ENCODE data around the gene ABCD1. TPM values are rescaled to one million over a fixed set of nuclear protein-coding genes. Genes with fewer than 3 reads are reported as not detected.
"Not testable (repeated sequence)": the region's sequence is repeated elsewhere in the genome, so short reads cannot be mapped to it uniquely, and the experiment has no call there.

The ABCD1 gene
- total and polyA plus RNA-seq, 4 donors, result 4.0 to 10.8 (median 7.6) TPM

GRCh38 chrX:153740631-153741222 lies 16.1 kb downstream of the ABCD1 start:
- WGBS, result 94% methylated on average over 16 of the region's 16 CpGs
- no peak for DNase-seq (ENCODE audit: low spot score)
- Histone ChIP-seq H3K4me1 (ENCODE audit: control insufficient read depth in 4 of 4, insufficient read depth in 4 of 4, low read length in 3 of 4) (no peaks in the 10 kb centered on the region), H3K9ac (ENCODE audit: low read depth in 1 of 2, low read length in 2 of 2) (no peak overlapping the region), H3K9me3 (ENCODE audit: control insufficient read depth in 4 of 4, low read length in 3 of 4) (no peaks in the 10 kb centered on the region), H3K36me3 (ENCODE audit: control insufficient read depth in 4 of 4, insufficient read depth in 3 of 4, low read depth in 1 of 4, low read length in 3 of 4) (peaks cover 0 to 8% (median 2%) of the 10 kb centered on the region in 4 donors), H3K4me3 (ENCODE audit: low read depth in 1 of 3, low read length in 3 of 3) (no peak overlapping the region), H3K27me3 (ENCODE audit: control insufficient read depth in 4 of 4, insufficient read depth in 4 of 4, low read length in 3 of 4) (no peaks in the 10 kb centered on the region), H3K27ac (ENCODE audit: low read depth in 1 of 2, low read length in 2 of 2) (no peak overlapping the region)
- TF ChIP-seq JUND (IDR thresholded peaks at IDR 0.05) (no peak), FOXA1 (IDR thresholded peaks at IDR 0.05) (no peak), ZBTB33 (IDR thresholded peaks at IDR 0.05) (no peak), GABPA (IDR thresholded peaks at IDR 0.05 in 1 of 2, conservative IDR thresholded peaks at IDR 0.05 in 1 of 2) (no peak), REST (IDR thresholded peaks at IDR 0.05) (no peak)

GRCh38 chrX:153741446-153741845 lies 16.8 kb downstream of the ABCD1 start:
- TF ChIP-seq NR2F2 (IDR thresholded peaks at IDR 0.05) (no peak), FOXA2 (IDR thresholded peaks at IDR 0.05) (no peak), EGR1 (IDR thresholded peaks at IDR 0.05; ENCODE audit: low read depth in 2 of 2) (no peak), RXRA (IDR thresholded peaks at IDR 0.05) (no peak), MAX (IDR thresholded peaks at IDR 0.05) (no peak), SP1 (IDR thresholded peaks at IDR 0.05) (no peak), HNF4A (conservative IDR thresholded peaks at IDR 0.05) (no peak), RAD21 (IDR thresholded peaks at IDR 0.05) (no peak), ATF3 (IDR thresholded peaks at IDR 0.05) (no peak), JUND (IDR thresholded peaks at IDR 0.05) (no peak)
- 95% methylated on average over 14 of the region's 14 CpGs for WGBS
- Histone ChIP-seq H3K9ac (ENCODE audit: low read depth in 1 of 2, low read length in 2 of 2) (no peak overlapping the region), H3K4me1 (ENCODE audit: control insufficient read depth in 4 of 4, insufficient read depth in 4 of 4, low read length in 3 of 4) (no peaks in the 10 kb centered on the region), H3K9me3 (ENCODE audit: control insufficient read depth in 4 of 4, low read length in 3 of 4) (no peaks in the 10 kb centered on the region), H3K27ac (ENCODE audit: low read depth in 1 of 2, low read length in 2 of 2) (no peak overlapping the region), H3K4me3 (ENCODE audit: low read depth in 1 of 3, low read length in 3 of 3) (no peak overlapping the region), H3K36me3 (ENCODE audit: control insufficient read depth in 4 of 4, insufficient read depth in 3 of 4, low read depth in 1 of 4, low read length in 3 of 4) (peaks cover 0 to 8% (median 2%) of the 10 kb centered on the region in 4 donors), H3K27me3 (ENCODE audit: control insufficient read depth in 4 of 4, insufficient read depth in 4 of 4, low read length in 3 of 4) (no peaks in the 10 kb centered on the region)
- DNase-seq (ENCODE audit: low spot score), result no peak

- H3K27ac ChIP-seq (ENCODE audit: low read depth in 1 of 2, low read length in 2 of 2); H3K27me3 ChIP-seq (ENCODE audit: control insufficient read depth in 4 of 4, insufficient read depth in 4 of 4, low read length in 3 of 4); DNase-seq (ENCODE audit: low spot score); H3K4me3 ChIP-seq (ENCODE audit: low read depth in 1 of 3, low read length in 3 of 3); H3K36me3 ChIP-seq (ENCODE audit: control insufficient read depth in 4 of 4, insufficient read depth in 3 of 4, low read depth in 1 of 4, low read length in 3 of 4); H3K9me3 ChIP-seq (ENCODE audit: control insufficient read depth in 4 of 4, low read length in 3 of 4); H3K9ac ChIP-seq (ENCODE audit: low read depth in 1 of 2, low read length in 2 of 2); H3K4me1 ChIP-seq (ENCODE audit: control insufficient read depth in 4 of 4, insufficient read depth in 4 of 4, low read length in 3 of 4): not testable (repeated sequence)
- WGBS, result 97% methylated on average over 14 of the region's 14 CpGs
Measured at GRCh38 chrX:153742111-153742510, 17.5 kb downstream of the ABCD1 start.

GRCh38 chrX:153742796-153743467 lies 18.3 kb downstream of the ABCD1 start:
- 82% methylated on average over 30 of the region's 32 CpGs for WGBS
- not testable (repeated sequence) for DNase-seq (ENCODE audit: low spot score); H3K4me1 ChIP-seq (ENCODE audit: control insufficient read depth in 4 of 4, insufficient read depth in 4 of 4, low read length in 3 of 4); H3K4me3 ChIP-seq (ENCODE audit: low read depth in 1 of 3, low read length in 3 of 3); H3K36me3 ChIP-seq (ENCODE audit: control insufficient read depth in 4 of 4, insufficient read depth in 3 of 4, low read depth in 1 of 4, low read length in 3 of 4); H3K27me3 ChIP-seq (ENCODE audit: control insufficient read depth in 4 of 4, insufficient read depth in 4 of 4, low read length in 3 of 4); H3K9ac ChIP-seq (ENCODE audit: low read depth in 1 of 2, low read length in 2 of 2); H3K27ac ChIP-seq (ENCODE audit: low read depth in 1 of 2, low read length in 2 of 2); H3K9me3 ChIP-seq (ENCODE audit: control insufficient read depth in 4 of 4, low read length in 3 of 4)

Measured in liver (tissue), 9 donors.